ENCODE data around the gene TMEM147.

Gene TMEM147

DNA sequence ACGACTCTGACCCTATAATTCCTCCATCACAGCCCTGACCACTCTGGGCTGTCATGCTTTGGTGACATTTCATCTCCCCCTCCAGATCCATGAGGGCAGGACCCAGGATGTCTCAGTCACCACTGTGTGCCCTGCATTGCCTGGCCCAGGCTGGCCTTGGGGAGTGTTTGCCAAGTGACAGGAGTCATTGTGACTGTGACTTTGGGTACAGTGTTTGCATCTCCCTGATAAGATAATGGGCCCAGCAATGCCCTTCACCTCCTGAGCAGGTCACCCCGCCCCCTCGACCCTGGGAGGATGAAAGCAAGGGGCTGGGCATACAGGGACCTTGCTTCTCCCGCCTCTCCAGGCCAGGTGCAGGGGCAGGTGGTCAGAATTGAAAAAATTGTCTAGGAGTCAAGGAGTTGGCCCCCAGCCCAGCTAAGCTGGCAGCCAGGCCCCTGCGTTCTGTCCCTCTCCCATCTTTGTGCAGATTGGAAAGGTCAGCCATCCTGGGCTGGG, 23.9 kb downstream of the TMEM147 start:
- Histone ChIP-seq H3K27ac (ENCODE audit: low read depth, low read length) (no peak overlapping the region), H3K9me3 (ENCODE audit: insufficient read depth, low read depth, low read length) (peaks cover 2% of the 10 kb centered on the region), H3K4me2 (ENCODE audit: low read length) (no peak overlapping the region), H3K18ac (ENCODE audit: low read length) (no peak overlapping the region), H3K4ac (ENCODE audit: low read depth, low read length) (no peak overlapping the region), H2BK5ac (ENCODE audit: low read depth, low read length, poor library complexity) (no peak overlapping the region), H3K23ac (ENCODE audit: low read length) (no peak overlapping the region), H3K79me2 (ENCODE audit: control insufficient read depth, insufficient read depth, low read length, poor library complexity) (no peaks in the 10 kb centered on the region), H3K79me1 (ENCODE audit: low read length) (no peaks in the 10 kb centered on the region), H2BK120ac (ENCODE audit: insufficient read depth, low read length, poor library complexity) (no peak overlapping the region), H4K12ac (ENCODE audit: low read depth, low read length) (no peak overlapping the region), H3K4me1 (ENCODE audit: control insufficient read depth in 1 of 2, insufficient read depth in 2 of 2, low read length in 2 of 2) (no peaks in the 10 kb centered on the region), H3K14ac (ENCODE audit: low read length) (no peak overlapping the region), H3K4me3 (ENCODE audit: low read depth, low read length) (no peak overlapping the region), H3K36me3 (ENCODE audit: control insufficient read depth in 1 of 2, insufficient read depth in 2 of 2, low read length in 2 of 2) (no peaks in the 10 kb centered on the region), H2BK12ac (ENCODE audit: low read length) (no peak overlapping the region), H4K91ac (ENCODE audit: low read depth, low read length) (no peak overlapping the region), H3K27me3 (ENCODE audit: insufficient read depth, low read length) (no peaks in the 10 kb centered on the region), H3K9ac (ENCODE audit: low read length) (no peak overlapping the region), H2AK5ac (ENCODE audit: low read length) (no peak overlapping the region), H4K8ac (ENCODE audit: low read depth, low read length) (no peak overlapping the region), H2AFZ (ENCODE audit: insufficient read depth, low read length, poor library complexity) (no peak overlapping the region)
- no CpG with 5 or more reads among the region's 5 CpGs for WGBS (ENCODE audit: extremely low coverage, insufficient coverage, insufficient read length)
- DNase-seq: no peak

GRCh38 chr19:35571406-35571965, 26.1 kb downstream of the TMEM147 start:
- H4K12ac ChIP-seq (ENCODE audit: low read depth, low read length): no peak overlapping the region
- no peak overlapping the region for H3K4me2 ChIP-seq (ENCODE audit: low read length)
- H3K36me3 ChIP-seq (ENCODE audit: control insufficient read depth in 1 of 2, insufficient read depth in 2 of 2, low read length in 2 of 2): no peaks in the 10 kb centered on the region
- no peaks in the 10 kb centered on the region for H3K79me2 ChIP-seq (ENCODE audit: control insufficient read depth, insufficient read depth, low read length, poor library complexity)
- no peak overlapping the region for H3K4ac ChIP-seq (ENCODE audit: low read depth, low read length)
- H3K27ac ChIP-seq (ENCODE audit: low read depth, low read length): no peak overlapping the region
- no peak overlapping the region for H2BK120ac ChIP-seq (ENCODE audit: insufficient read depth, low read length, poor library complexity)
- H2BK12ac ChIP-seq (ENCODE audit: low read length): no peak overlapping the region
- no peak overlapping the region for H2BK5ac ChIP-seq (ENCODE audit: low read depth, low read length, poor library complexity)
- no peak overlapping the region for H4K91ac ChIP-seq (ENCODE audit: low read depth, low read length)
- H2AK5ac ChIP-seq (ENCODE audit: low read length): no peak overlapping the region
- no peaks in the 10 kb centered on the region for H3K4me1 ChIP-seq (ENCODE audit: control insufficient read depth in 1 of 2, insufficient read depth in 2 of 2, low read length in 2 of 2)
- WGBS (ENCODE audit: extremely low coverage, insufficient coverage, insufficient read length): no CpG with 5 or more reads among the region's 1 CpG
- H3K14ac ChIP-seq (ENCODE audit: low read length): no peak overlapping the region
- no peak overlapping the region for H3K18ac ChIP-seq (ENCODE audit: low read length)
- H2AFZ ChIP-seq (ENCODE audit: insufficient read depth, low read length, poor library complexity): no peak overlapping the region
- no peak overlapping the region for H3K23ac ChIP-seq (ENCODE audit: low read length)
- no peaks in the 10 kb centered on the region for H3K79me1 ChIP-seq (ENCODE audit: low read length)
- no peak overlapping the region for H3K4me3 ChIP-seq (ENCODE audit: low read depth, low read length)
- H3K9me3 ChIP-seq (ENCODE audit: insufficient read depth, low read depth, low read length): peaks cover 5% of the 10 kb centered on the region
- H3K27me3 ChIP-seq (ENCODE audit: insufficient read depth, low read length): no peaks in the 10 kb centered on the region
- H4K8ac ChIP-seq (ENCODE audit: low read depth, low read length): no peak overlapping the region
- no peak for DNase-seq
- no peak overlapping the region for H3K9ac ChIP-seq (ENCODE audit: low read length)

DNA sequence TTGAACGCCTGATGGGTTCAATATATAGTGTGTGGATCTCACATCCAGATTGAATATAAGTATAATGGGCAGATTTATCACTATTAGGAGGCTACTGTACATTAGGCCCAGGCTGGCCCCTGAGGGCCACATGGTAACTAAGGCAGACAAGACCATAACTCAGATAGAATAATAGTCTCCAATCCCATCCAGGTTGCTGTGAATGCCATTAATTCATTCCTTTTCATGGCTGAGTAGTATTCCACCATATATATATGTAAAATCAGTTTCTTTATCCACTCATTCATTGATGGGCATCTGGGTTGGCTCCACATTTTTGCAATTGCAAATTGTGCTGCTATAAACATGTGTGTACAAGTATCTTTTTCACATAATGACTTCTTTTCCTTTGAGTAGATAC, 32.5 kb downstream of the TMEM147 start:
- H3K18ac ChIP-seq (ENCODE audit: low read length): no peak overlapping the region
- no peak overlapping the region for H2AFZ ChIP-seq (ENCODE audit: insufficient read depth, low read length, poor library complexity)
- no peak overlapping the region for H4K91ac ChIP-seq (ENCODE audit: low read depth, low read length)
- no peak overlapping the region for H2BK5ac ChIP-seq (ENCODE audit: low read depth, low read length, poor library complexity)
- H3K79me2 ChIP-seq (ENCODE audit: control insufficient read depth, insufficient read depth, low read length, poor library complexity): no peaks in the 10 kb centered on the region
- H3K4me3 ChIP-seq (ENCODE audit: low read depth, low read length): no peak overlapping the region
- no peak overlapping the region for H4K8ac ChIP-seq (ENCODE audit: low read depth, low read length)
- no peaks in the 10 kb centered on the region for H3K79me1 ChIP-seq (ENCODE audit: low read length)
- no peaks in the 10 kb centered on the region for H3K4me1 ChIP-seq (ENCODE audit: control insufficient read depth in 1 of 2, insufficient read depth in 2 of 2, low read length in 2 of 2)
- no peak for DNase-seq
- no CpG with 5 or more reads among the region's 1 CpG for WGBS (ENCODE audit: extremely low coverage, insufficient coverage, insufficient read length)
- H2BK120ac ChIP-seq (ENCODE audit: insufficient read depth, low read length, poor library complexity): no peak overlapping the region
- H2AK5ac ChIP-seq (ENCODE audit: low read length): no peak overlapping the region
- no peak overlapping the region for H3K27ac ChIP-seq (ENCODE audit: low read depth, low read length)
- H3K27me3 ChIP-seq (ENCODE audit: insufficient read depth, low read length): no peaks in the 10 kb centered on the region
- H3K4me2 ChIP-seq (ENCODE audit: low read length): no peak overlapping the region
- no peak overlapping the region for H4K12ac ChIP-seq (ENCODE audit: low read depth, low read length)
- no peaks in the 10 kb centered on the region for H3K36me3 ChIP-seq (ENCODE audit: control insufficient read depth in 1 of 2, insufficient read depth in 2 of 2, low read length in 2 of 2)
- no peak overlapping the region for H3K4ac ChIP-seq (ENCODE audit: low read depth, low read length)
- H3K9ac ChIP-seq (ENCODE audit: low read length): no peak overlapping the region
- no peak overlapping the region for H3K23ac ChIP-seq (ENCODE audit: low read length)
- peaks cover 13% of the 10 kb centered on the region for H3K9me3 ChIP-seq (ENCODE audit: insufficient read depth, low read depth, low read length)
- H2BK12ac ChIP-seq (ENCODE audit: low read length): no peak overlapping the region
- H3K14ac ChIP-seq (ENCODE audit: low read length): no peak overlapping the region

GRCh38 chr19:35578707-35579106, 33.3 kb downstream of the TMEM147 start:
- Histone ChIP-seq H3K4ac (ENCODE audit: low read depth, low read length) (no peak overlapping the region), H3K23ac (ENCODE audit: low read length) (no peak overlapping the region), H3K4me2 (ENCODE audit: low read length) (no peak overlapping the region), H3K79me2 (ENCODE audit: control insufficient read depth, insufficient read depth, low read length, poor library complexity) (no peaks in the 10 kb centered on the region), H4K91ac (ENCODE audit: low read depth, low read length) (no peak overlapping the region), H3K14ac (ENCODE audit: low read length) (no peak overlapping the region), H3K27ac (ENCODE audit: low read depth, low read length) (no peak overlapping the region), H3K36me3 (ENCODE audit: control insufficient read depth in 1 of 2, insufficient read depth in 2 of 2, low read length in 2 of 2) (no peaks in the 10 kb centered on the region), H3K9ac (ENCODE audit: low read length) (no peak overlapping the region), H4K8ac (ENCODE audit: low read depth, low read length) (no peak overlapping the region), H3K18ac (ENCODE audit: low read length) (no peak overlapping the region), H3K79me1 (ENCODE audit: low read length) (no peaks in the 10 kb centered on the region), H2AK5ac (ENCODE audit: low read length) (no peak overlapping the region), H4K12ac (ENCODE audit: low read depth, low read length) (no peak overlapping the region), H3K27me3 (ENCODE audit: insufficient read depth, low read length) (no peaks in the 10 kb centered on the region), H3K4me3 (ENCODE audit: low read depth, low read length) (no peak overlapping the region), H2BK120ac (ENCODE audit: insufficient read depth, low read length, poor library complexity) (no peak overlapping the region), H3K4me1 (ENCODE audit: control insufficient read depth in 1 of 2, insufficient read depth in 2 of 2, low read length in 2 of 2) (no peaks in the 10 kb centered on the region), H3K9me3 (ENCODE audit: insufficient read depth, low read depth, low read length) (peaks cover 13% of the 10 kb centered on the region), H2BK5ac (ENCODE audit: low read depth, low read length, poor library complexity) (no peak overlapping the region), H2AFZ (ENCODE audit: insufficient read depth, low read length, poor library complexity) (no peak overlapping the region), H2BK12ac (ENCODE audit: low read length) (no peak overlapping the region)
- WGBS (ENCODE audit: extremely low coverage, insufficient coverage, insufficient read length): no CpG with 5 or more reads among the region's 7 CpGs
- no peak for DNase-seq
